Stimulated activated CD8-positive, alpha-beta memory T cell treated with anti-CD3 and anti-CD28 coated beads, Interleukin-4, amount 100 ng/mL, for 1 hour (primary cell): Measurements from ENCODE around the gene RAB4B.
A peak's percentile ranks its signal among the peaks of the same experiment; 100 is the strongest.
"Not testable (repeated sequence)": the region's sequence is repeated elsewhere in the genome, so short reads cannot be mapped to it uniquely, and the experiment has no call there.

ENCODE experiments used
- DNase-seq, 2 donors: peaks; one replicate each; pipeline ENCODE4 v3.0.0-alpha.2; 2020; ENCODE audit warnings: low read depth in 2 of 2, low spot score in 1 of 2

Gene RAB4B

GRCh38 chr19:40777937-40778705 lies at the start of gene RAB4B:
Gene RAB4B (plus strand): TSS chr19:40778247. CDS start chr19:40778376, 129 bp downstream.
- DNase-seq = peak; percentile 99 to 100

- not testable (repeated sequence) for DNase-seq
Observed at GRCh38 chr19:40730065-40730464, 48.0 kb upstream of the RAB4B start.

GRCh38 chr19:40732304-40732703 lies 45.7 kb upstream of the RAB4B start:
- DNase-seq = not testable (repeated sequence)

- DNase-seq = no peak
Observed at GRCh38 chr19:40733149-40733548, 44.9 kb upstream of the RAB4B start.

GRCh38 chr19:40735013-40735771 lies 42.9 kb upstream of the RAB4B start:
- no peak for DNase-seq

GRCh38 chr19:40736661-40737060 lies 41.4 kb upstream of the RAB4B start:
- DNase-seq = no peak

- DNase-seq = no peak
Observed at GRCh38 chr19:40737102-40737644, 40.9 kb upstream of the RAB4B start.

- no peak for DNase-seq
Observed at GRCh38 chr19:40739030-40739839, 38.8 kb upstream of the RAB4B start.

GRCh38 chr19:40739871-40740703 lies 38.0 kb upstream of the RAB4B start:
- DNase-seq = no peak

- DNase-seq = no peak
Observed at GRCh38 chr19:40740747-40741146, 37.3 kb upstream of the RAB4B start.

- DNase-seq = no peak
Observed at GRCh38 chr19:40741527-40742390, 36.3 kb upstream of the RAB4B start.

GRCh38 chr19:40742477-40742876 lies 35.6 kb upstream of the RAB4B start:
- no peak for DNase-seq

- DNase-seq = no peak
Observed at GRCh38 chr19:40742886-40743285, 35.2 kb upstream of the RAB4B start.

GRCh38 chr19:40743926-40744325 lies 34.1 kb upstream of the RAB4B start:
- no peak for DNase-seq

- no peak for DNase-seq
Observed at GRCh38 chr19:40744554-40745401, 33.3 kb upstream of the RAB4B start.

- no peak for DNase-seq
Observed at GRCh38 chr19:40745402-40745780, 32.7 kb upstream of the RAB4B start.

GRCh38 chr19:40747536-40747935 lies 30.5 kb upstream of the RAB4B start:
- no peak for DNase-seq

GRCh38 chr19:40750058-40750873 lies 27.8 kb upstream of the RAB4B start, which contains the start of gene ACTMAP:
Gene ACTMAP (minus strand): TSS chr19:40750477. CDS start chr19:40749803, 674 bp downstream.
- peak; percentile 99 for DNase-seq
